GM18520 (cell line): ENCODE measurements around the gene COL1A2.

Experiments used
- ATAC-seq: cut with Tn5 transposase; IDR thresholded peaks from one replicate; pipeline ENCODE4 v1.9.1; 2021; ENCODE audit not compliant: unreplicated experiment

COL1A2 gene

GRCh38 chr7:94394437-94395140 is at the start of gene COL1A2:
TSS of gene COL1A2 (plus strand) at chr7:94394895. CDS start at chr7:94395032, 137 bp downstream.
- no peak for ATAC-seq

GRCh38 chr7:94345907-94346306 is 48.8 kb upstream of the COL1A2 start:
- ATAC-seq: no peak

- ATAC-seq: no peak
These were observed 46.6 kb upstream of the COL1A2 start for GRCh38 chr7:94348142-94348541.

GRCh38 chr7:94350734-94351133 is 44.0 kb upstream of the COL1A2 start:
- no peak for ATAC-seq

- no peak for ATAC-seq
These were observed 43.0 kb upstream of the COL1A2 start for GRCh38 chr7:94351703-94352102.

- ATAC-seq: no peak
These were observed 41.8 kb upstream of the COL1A2 start for GRCh38 chr7:94352887-94353286.

- ATAC-seq: no peak
These were observed 39.7 kb upstream of the COL1A2 start for GRCh38 chr7:94354953-94355352.

- ATAC-seq: no peak
These were observed 39.2 kb upstream of the COL1A2 start for GRCh38 chr7:94355454-94355853.

- no peak for ATAC-seq
These were observed 37.6 kb upstream of the COL1A2 start for GRCh38 chr7:94357076-94357475.

- ATAC-seq: no peak
These were observed 33.8 kb upstream of the COL1A2 start for GRCh38 chr7:94360926-94361325.

GRCh38 chr7:94362276-94362675 is 32.4 kb upstream of the COL1A2 start:
- ATAC-seq: no peak

- ATAC-seq: no peak
These were observed 29.9 kb upstream of the COL1A2 start for GRCh38 chr7:94364816-94365215.

GRCh38 chr7:94366163-94366562 is 28.5 kb upstream of the COL1A2 start:
- ATAC-seq: no peak

- no peak for ATAC-seq
These were observed 27.9 kb upstream of the COL1A2 start for GRCh38 chr7:94366832-94367231.

GRCh38 chr7:94367949-94368348 is 26.7 kb upstream of the COL1A2 start:
- ATAC-seq: no peak

- no peak for ATAC-seq
These were observed 26.3 kb upstream of the COL1A2 start for GRCh38 chr7:94368371-94368791.

GRCh38 chr7:94374231-94374630 is 20.5 kb upstream of the COL1A2 start:
- no peak for ATAC-seq

- no peak for ATAC-seq
These were observed 19.8 kb upstream of the COL1A2 start for GRCh38 chr7:94374721-94375566.

GRCh38 chr7:94375691-94376090 is 19.0 kb upstream of the COL1A2 start:
- no peak for ATAC-seq

- no peak for ATAC-seq
These were observed 18.4 kb upstream of the COL1A2 start for GRCh38 chr7:94376281-94376680.

GRCh38 chr7:94378356-94378755 is 16.3 kb upstream of the COL1A2 start:
- no peak for ATAC-seq

GRCh38 chr7:94380264-94380663 is 14.4 kb upstream of the COL1A2 start:
- no peak for ATAC-seq
